Duodenal mucosa (tissue), 2 donors: ENCODE measurements around the gene EIF4A3.

Experiments
- H3K27ac ChIP-seq: one replicate; pipeline ENCODE4 v1.7.0; 2013; ENCODE audit warnings: low read depth, low read length
- H3K27me3 ChIP-seq, 2 donors: one replicate each; pipeline ENCODE4 v1.7.0; 2013; ENCODE audit warnings: low read length in 2 of 2, control low read depth in 1 of 2; ENCODE audit not compliant: insufficient read depth in 2 of 2, control insufficient read depth in 1 of 2
- H3K36me3 ChIP-seq, 2 donors: one replicate each; pipeline ENCODE4 v1.7.0; 2013; ENCODE audit warnings: low read length in 2 of 2, control low read depth in 1 of 2; ENCODE audit not compliant: insufficient read depth in 2 of 2, control insufficient read depth in 1 of 2
- H3K4me1 ChIP-seq, 2 donors: one replicate each; pipeline ENCODE4 v1.7.0; 2013; ENCODE audit warnings: low read length in 2 of 2, control low read depth in 1 of 2; ENCODE audit not compliant: insufficient read depth in 2 of 2, control insufficient read depth in 1 of 2
- H3K4me3 ChIP-seq, 2 donors: one replicate each; pipeline ENCODE4 v1.7.0; 2013; ENCODE audit warnings: low read length in 2 of 2, low read depth in 1 of 2
- H3K9ac ChIP-seq, 2 donors: one replicate each; pipeline ENCODE4 v1.7.0; 2013; ENCODE audit warnings: low read length in 2 of 2, low read depth in 1 of 2
- H3K9me3 ChIP-seq, 2 donors: one replicate each; pipeline ENCODE4 v1.7.0; 2013; ENCODE audit warnings: low read length in 2 of 2, control low read depth in 1 of 2; ENCODE audit not compliant: control insufficient read depth in 1 of 2

The EIF4A3 gene

GRCh38 chr17:80124351-80124981, 22.5 kb downstream of the EIF4A3 start:
- H3K27ac ChIP-seq, result no peak overlapping the region
- H3K27me3 ChIP-seq, result peaks cover 0 to 7% of the 10 kb centered on the region in 2 donors
- no peaks in the 10 kb centered on the region for H3K4me1 ChIP-seq
- H3K36me3 ChIP-seq, result no peaks in the 10 kb centered on the region
- no peaks in the 10 kb centered on the region for H3K9me3 ChIP-seq
- H3K9ac ChIP-seq, result no peak overlapping the region
- no peak overlapping the region for H3K4me3 ChIP-seq

GRCh38 chr17:80123791-80124190, 23.1 kb downstream of the EIF4A3 start:
- Histone ChIP-seq H3K4me1 (no peaks in the 10 kb centered on the region), H3K36me3 (no peaks in the 10 kb centered on the region), H3K4me3 (no peak overlapping the region), H3K9me3 (no peaks in the 10 kb centered on the region), H3K9ac (no peak overlapping the region), H3K27ac (no peak overlapping the region), H3K27me3 (peaks cover 0 to 7% of the 10 kb centered on the region in 2 donors)

- Histone ChIP-seq H3K4me1 (no peaks in the 10 kb centered on the region), H3K9ac (no peak overlapping the region), H3K27ac (no peak overlapping the region), H3K9me3 (no peaks in the 10 kb centered on the region), H3K27me3 (peaks cover 0 to 1% of the 10 kb centered on the region in 2 donors), H3K36me3 (no peaks in the 10 kb centered on the region), H3K4me3 (no peak overlapping the region)
Observed at GRCh38 chr17:80122926-80123505, 23.9 kb downstream of the EIF4A3 start.

GRCh38 chr17:80122026-80122575, 24.8 kb downstream of the EIF4A3 start:
- Histone ChIP-seq H3K9ac (no peak overlapping the region), H3K27ac (no peak overlapping the region), H3K36me3 (no peaks in the 10 kb centered on the region), H3K9me3 (no peaks in the 10 kb centered on the region), H3K4me1 (no peaks in the 10 kb centered on the region), H3K27me3 (no peaks in the 10 kb centered on the region), H3K4me3 (no peak overlapping the region)

- peaks cover 0 to 4% of the 10 kb centered on the region in 2 donors for H3K36me3 ChIP-seq
- no peaks in the 10 kb centered on the region for H3K9me3 ChIP-seq
- no peak overlapping the region for H3K27ac ChIP-seq
- H3K4me3 ChIP-seq, result no peak overlapping the region
- no peaks in the 10 kb centered on the region for H3K4me1 ChIP-seq
- no peaks in the 10 kb centered on the region for H3K27me3 ChIP-seq
- no peak overlapping the region for H3K9ac ChIP-seq
Observed at GRCh38 chr17:80119839-80120238, 27.1 kb downstream of the EIF4A3 start.

DNA sequence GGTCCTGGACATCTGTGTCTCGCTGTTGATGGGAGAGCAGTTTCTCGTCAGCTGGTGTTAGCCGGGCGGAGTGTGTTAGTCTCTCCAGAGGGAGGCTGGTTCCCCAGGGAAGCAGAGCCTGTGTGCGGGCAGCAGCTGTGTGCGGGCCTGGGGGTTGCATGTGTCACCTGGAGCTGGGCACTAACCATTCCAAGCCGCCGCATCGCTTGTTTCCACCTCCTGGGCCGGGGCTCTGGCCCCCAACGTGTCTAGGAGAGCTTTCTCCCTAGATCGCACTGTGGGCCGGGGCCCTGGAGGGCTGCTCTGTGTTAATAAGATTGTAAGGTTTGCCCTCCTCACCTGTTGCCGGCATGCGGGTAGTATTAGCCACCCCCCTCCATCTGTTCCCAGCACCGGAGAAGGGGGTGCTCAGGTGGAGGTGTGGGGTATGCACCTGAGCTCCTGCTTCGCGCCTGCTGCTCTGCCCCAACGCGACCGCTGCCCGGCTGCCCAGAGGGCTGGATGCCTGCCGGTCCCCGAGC, 27.6 kb downstream of the EIF4A3 start:
- Histone ChIP-seq H3K9me3 (no peaks in the 10 kb centered on the region), H3K36me3 (peaks cover 0 to 4% of the 10 kb centered on the region in 2 donors), H3K4me1 (no peaks in the 10 kb centered on the region), H3K27me3 (no peaks in the 10 kb centered on the region), H3K27ac (no peak overlapping the region), H3K4me3 (no peak overlapping the region), H3K9ac (no peak overlapping the region)

GRCh38 chr17:80118601-80119270, 28.2 kb downstream of the EIF4A3 start:
- Histone ChIP-seq H3K4me3 (no peak overlapping the region), H3K27me3 (no peaks in the 10 kb centered on the region), H3K36me3 (peaks cover 0 to 4% of the 10 kb centered on the region in 2 donors), H3K27ac (no peak overlapping the region), H3K9me3 (no peaks in the 10 kb centered on the region), H3K4me1 (no peaks in the 10 kb centered on the region), H3K9ac (no peak overlapping the region)

GRCh38 chr17:80117491-80118401, 29.2 kb downstream of the EIF4A3 start:
- H3K4me3 ChIP-seq, result no peak overlapping the region
- peaks cover 0 to 4% of the 10 kb centered on the region in 2 donors for H3K36me3 ChIP-seq
- H3K27ac ChIP-seq, result no peak overlapping the region
- H3K4me1 ChIP-seq, result no peaks in the 10 kb centered on the region
- H3K27me3 ChIP-seq, result no peaks in the 10 kb centered on the region
- no peaks in the 10 kb centered on the region for H3K9me3 ChIP-seq
- H3K9ac ChIP-seq, result no peak overlapping the region

DNA sequence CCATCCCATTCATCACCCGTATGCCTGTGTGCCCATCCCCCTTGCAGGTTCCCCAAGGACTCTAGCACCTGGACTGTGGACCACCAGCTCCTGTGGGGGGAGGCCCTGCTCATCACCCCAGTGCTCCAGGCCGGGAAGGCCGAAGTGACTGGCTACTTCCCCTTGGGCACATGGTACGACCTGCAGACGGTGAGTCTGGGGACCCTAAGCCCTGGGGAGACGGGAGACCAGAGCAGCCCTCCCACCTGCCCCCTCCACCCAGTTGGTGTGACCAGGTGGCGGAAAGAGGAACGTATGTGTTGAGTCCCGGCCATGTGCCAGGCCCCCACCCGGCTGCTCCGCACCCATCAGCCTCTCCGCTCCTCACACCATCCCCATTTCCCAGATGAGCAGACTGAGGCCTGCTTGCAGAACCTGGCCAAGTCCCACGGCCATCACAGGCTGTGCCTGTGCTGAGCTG, 30.0 kb downstream of the EIF4A3 start:
- no peak overlapping the region for H3K9ac ChIP-seq
- peaks cover 0 to 4% of the 10 kb centered on the region in 2 donors for H3K36me3 ChIP-seq
- H3K4me1 ChIP-seq, result no peaks in the 10 kb centered on the region
- H3K27me3 ChIP-seq, result no peaks in the 10 kb centered on the region
- H3K27ac ChIP-seq, result no peak overlapping the region
- H3K4me3 ChIP-seq, result no peak overlapping the region
- no peaks in the 10 kb centered on the region for H3K9me3 ChIP-seq
